GM12878 (cell line): ENCODE data around the gene CRTC2. TPM values are rescaled to one million over a fixed set of nuclear protein-coding genes. Genes with fewer than 3 reads are reported as not detected.
A peak's percentile ranks its signal among the peaks of the same experiment; 100 is the strongest.

ENCODE experiments used
- BACH1 ChIP-seq: fragments of 450-650 bp; IDR thresholded peaks from 2 replicates; pipeline ENCODE4 v1.6.1; 2017; ENCODE audit warnings: mild to moderate bottlenecking, borderline replicate concordance
- CHD1 ChIP-seq: IDR thresholded peaks from 2 replicates; pipeline ENCODE4 v1.6.1; 2012; ENCODE audit warnings: low read depth, low read length, improper control_type of control experiment
- CREM ChIP-seq: IDR thresholded peaks from 2 replicates; pipeline ENCODE4 v1.6.1; 2014; ENCODE audit warnings: antibody characterized with exemption, low read depth
- DPF2 ChIP-seq: fragments of 450-650 bp; IDR thresholded peaks from 2 replicates; pipeline ENCODE4 v1.6.1; 2017; ENCODE audit warnings: mild to moderate bottlenecking
- ETV6 ChIP-seq, 2 experiments: fragments of 450-650 bp in 1 of 2; IDR thresholded peaks in 1 of 2; conservative IDR thresholded peaks in 1 of 2; 2 replicates each; pipeline ENCODE4 v1.6.1; 2014; ENCODE audit warnings: antibody characterized with exemption in 1 of 2, borderline replicate concordance in 1 of 2, low read depth in 1 of 2, mild to moderate bottlenecking in 1 of 2, moderate library complexity in 1 of 2
- NFYB ChIP-seq: IDR thresholded peaks from 2 replicates; pipeline ENCODE4 v1.6.1; 2011; ENCODE audit warnings: low read depth, mild to moderate bottlenecking, low read length, improper control_type of control experiment, moderate library complexity; ENCODE audit not compliant: insufficient read depth
- NR2C2 ChIP-seq: IDR thresholded peaks from 2 replicates; pipeline ENCODE4 v1.6.1; 2011; ENCODE audit warnings: borderline replicate concordance, low read depth; ENCODE audit not compliant: control insufficient read depth, insufficient read length
- SIX5 ChIP-seq: IDR thresholded peaks from 2 replicates; pipeline ENCODE4 v1.6.1; 2011; ENCODE audit warnings: mild to moderate bottlenecking, low read depth, low read length, moderate library complexity; ENCODE audit not compliant: severe bottlenecking
- SUPT20H ChIP-seq: IDR thresholded peaks from 2 replicates; pipeline ENCODE4 v1.6.1; 2011; ENCODE audit warnings: low read depth, mild to moderate bottlenecking, low read length, moderate library complexity, borderline replicate concordance; ENCODE audit not compliant: control insufficient read depth
- TAF1 ChIP-seq: IDR thresholded peaks from 2 replicates; pipeline ENCODE4 v1.6.1; 2011; ENCODE audit warnings: mild to moderate bottlenecking, low read depth, low read length, borderline replicate concordance
- ZBED1 ChIP-seq: IDR thresholded peaks from 2 replicates; pipeline ENCODE4 v1.6.1; 2016; ENCODE audit warnings: borderline replicate concordance
- ZNF217 ChIP-seq: fragments of 450-650 bp; IDR thresholded peaks from 2 replicates; pipeline ENCODE4 v1.6.1; 2017; ENCODE audit warnings: antibody characterized with exemption, mild to moderate bottlenecking
- ZNF274 ChIP-seq: IDR thresholded peaks from one replicate; pipeline ENCODE4 v1.8.0; 2011; ENCODE audit not compliant: insufficient read length, insufficient read depth
- polyA plus RNA-seq, 11 experiments: library from polyadenylated mRNA; depleted of rRNA in 4 of 11; unstranded in 6 of 11; stranded (reverse) in 5 of 11; fragments of >200 nt; fragmentation: Nextera tagmentation in 4 of 11; fragmentation: Illumina TruSeq in 1 of 11; extraction: Ambion mirVana in 4 of 11; extraction: Trizol in 1 of 11; gene quantifications; 1 replicate in 1 of 11; 2 replicates in 10 of 11; pipeline versions ENCODE4 v1.2.1 to v1.2.3, GENCODE V29; 2011 to 2016; ENCODE audit warnings: inconsistent platforms in 2 of 11, missing spikeins in 2 of 11, low read depth in 1 of 11
- total RNA-seq, 4 experiments: library from RNA; depleted of rRNA in 3 of 4; stranded (reverse); fragments of >200 nt in 3 of 4; fragmentation: Illumina TruSeq in 1 of 4; extraction: Trizol in 1 of 4; gene quantifications; 2 replicates each; pipeline versions ENCODE4 v1.2.1 to v1.2.3, GENCODE V29; 2013 to 2021
- TF ChIP-seq, protein P1 (sequence below): IDR thresholded peaks from 2 replicates; pipeline ENCODE4 v1.6.1; 2011; ENCODE audit warnings: low read depth, mild to moderate bottlenecking, low read length, moderate library complexity, borderline replicate concordance; ENCODE audit errors: extremely low read depth
- TF ChIP-seq, protein P2 (sequence below): fragments of 450-650 bp; formaldehyde crosslinking; IDR thresholded peaks from 2 replicates; pipeline ENCODE4 v1.5.0; 2022; ENCODE audit warnings: mild to moderate bottlenecking, missing genetic modification characterization
- TF ChIP-seq, protein P3 (sequence below): IDR thresholded peaks from 2 replicates; pipeline ENCODE4 v1.6.1; 2012; ENCODE audit warnings: mild to moderate bottlenecking, low read depth, low read length
- TF ChIP-seq, protein P4 (sequence below): fragments of 450-650 bp; IDR thresholded peaks from 2 replicates; pipeline ENCODE4 v1.6.1; 2017; ENCODE audit warnings: mild to moderate bottlenecking, low read depth, inconsistent platforms; ENCODE audit not compliant: poor library complexity, severe bottlenecking

The CRTC2 gene
- total and polyA plus RNA-seq, 10 of the 15 experiments (the other 5 are each of a cell fraction or from before 2014, with no cell fraction given) = 5.1 to 57.9 (median 32.7) TPM

- TF ChIP-seq BACH1 (peak; percentile 84), CHD1 (no peak), ZNF274 (no peak), SIX5 (no peak), CREM (no peak; the same call in 1 of the 2 replicates), ZBED1 (peak; percentile 62; the same call in 1 of the 2 replicates), NFYB (no peak), NR2C2 (no peak), DPF2 (peak; percentile 95), ZNF217 (peak; percentile 57), ETV6 (conservative IDR thresholded peaks at IDR 0.05 in 1 of 2, IDR thresholded peaks at IDR 0.05 in 1 of 2; ENCODE audit: borderline replicate concordance in 1 of 2, low read depth in 1 of 2) (peak in 1 of 2 experiments; percentile 93; a peak in 2 of 4 replicates), SUPT20H (no peak), TAF1 (peak; percentile 29; the same call in 1 of the 2 replicates)
- TF ChIP-seq, protein P1, sequence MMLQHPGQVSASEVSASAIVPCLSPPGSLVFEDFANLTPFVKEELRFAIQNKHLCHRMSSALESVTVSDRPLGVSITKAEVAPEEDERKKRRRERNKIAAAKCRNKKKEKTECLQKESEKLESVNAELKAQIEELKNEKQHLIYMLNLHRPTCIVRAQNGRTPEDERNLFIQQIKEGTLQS = no peak
- TF ChIP-seq, protein P2, sequence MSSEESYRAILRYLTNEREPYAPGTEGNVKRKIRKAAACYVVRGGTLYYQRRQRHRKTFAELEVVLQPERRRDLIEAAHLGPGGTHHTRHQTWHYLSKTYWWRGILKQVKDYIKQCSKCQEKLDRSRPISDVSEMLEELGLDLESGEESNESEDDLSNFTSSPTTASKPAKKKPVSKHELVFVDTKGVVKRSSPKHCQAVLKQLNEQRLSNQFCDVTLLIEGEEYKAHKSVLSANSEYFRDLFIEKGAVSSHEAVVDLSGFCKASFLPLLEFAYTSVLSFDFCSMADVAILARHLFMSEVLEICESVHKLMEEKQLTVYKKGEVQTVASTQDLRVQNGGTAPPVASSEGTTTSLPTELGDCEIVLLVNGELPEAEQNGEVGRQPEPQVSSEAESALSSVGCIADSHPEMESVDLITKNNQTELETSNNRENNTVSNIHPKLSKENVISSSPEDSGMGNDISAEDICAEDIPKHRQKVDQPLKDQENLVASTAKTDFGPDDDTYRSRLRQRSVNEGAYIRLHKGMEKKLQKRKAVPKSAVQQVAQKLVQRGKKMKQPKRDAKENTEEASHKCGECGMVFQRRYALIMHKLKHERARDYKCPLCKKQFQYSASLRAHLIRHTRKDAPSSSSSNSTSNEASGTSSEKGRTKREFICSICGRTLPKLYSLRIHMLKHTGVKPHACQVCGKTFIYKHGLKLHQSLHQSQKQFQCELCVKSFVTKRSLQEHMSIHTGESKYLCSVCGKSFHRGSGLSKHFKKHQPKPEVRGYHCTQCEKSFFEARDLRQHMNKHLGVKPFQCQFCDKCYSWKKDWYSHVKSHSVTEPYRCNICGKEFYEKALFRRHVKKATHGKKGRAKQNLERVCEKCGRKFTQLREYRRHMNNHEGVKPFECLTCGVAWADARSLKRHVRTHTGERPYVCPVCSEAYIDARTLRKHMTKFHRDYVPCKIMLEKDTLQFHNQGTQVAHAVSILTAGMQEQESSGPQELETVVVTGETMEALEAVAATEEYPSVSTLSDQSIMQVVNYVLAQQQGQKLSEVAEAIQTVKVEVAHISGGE (CRISPR knock-in tag) = peak; percentile 26; the same call in 1 of the 2 replicates
- TF ChIP-seq, protein P3, sequence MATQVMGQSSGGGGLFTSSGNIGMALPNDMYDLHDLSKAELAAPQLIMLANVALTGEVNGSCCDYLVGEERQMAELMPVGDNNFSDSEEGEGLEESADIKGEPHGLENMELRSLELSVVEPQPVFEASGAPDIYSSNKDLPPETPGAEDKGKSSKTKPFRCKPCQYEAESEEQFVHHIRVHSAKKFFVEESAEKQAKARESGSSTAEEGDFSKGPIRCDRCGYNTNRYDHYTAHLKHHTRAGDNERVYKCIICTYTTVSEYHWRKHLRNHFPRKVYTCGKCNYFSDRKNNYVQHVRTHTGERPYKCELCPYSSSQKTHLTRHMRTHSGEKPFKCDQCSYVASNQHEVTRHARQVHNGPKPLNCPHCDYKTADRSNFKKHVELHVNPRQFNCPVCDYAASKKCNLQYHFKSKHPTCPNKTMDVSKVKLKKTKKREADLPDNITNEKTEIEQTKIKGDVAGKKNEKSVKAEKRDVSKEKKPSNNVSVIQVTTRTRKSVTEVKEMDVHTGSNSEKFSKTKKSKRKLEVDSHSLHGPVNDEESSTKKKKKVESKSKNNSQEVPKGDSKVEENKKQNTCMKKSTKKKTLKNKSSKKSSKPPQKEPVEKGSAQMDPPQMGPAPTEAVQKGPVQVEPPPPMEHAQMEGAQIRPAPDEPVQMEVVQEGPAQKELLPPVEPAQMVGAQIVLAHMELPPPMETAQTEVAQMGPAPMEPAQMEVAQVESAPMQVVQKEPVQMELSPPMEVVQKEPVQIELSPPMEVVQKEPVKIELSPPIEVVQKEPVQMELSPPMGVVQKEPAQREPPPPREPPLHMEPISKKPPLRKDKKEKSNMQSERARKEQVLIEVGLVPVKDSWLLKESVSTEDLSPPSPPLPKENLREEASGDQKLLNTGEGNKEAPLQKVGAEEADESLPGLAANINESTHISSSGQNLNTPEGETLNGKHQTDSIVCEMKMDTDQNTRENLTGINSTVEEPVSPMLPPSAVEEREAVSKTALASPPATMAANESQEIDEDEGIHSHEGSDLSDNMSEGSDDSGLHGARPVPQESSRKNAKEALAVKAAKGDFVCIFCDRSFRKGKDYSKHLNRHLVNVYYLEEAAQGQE = 0 out of 2 replicates have a peak, but pooled peaks have one; percentile 35
- TF ChIP-seq, protein P4, sequence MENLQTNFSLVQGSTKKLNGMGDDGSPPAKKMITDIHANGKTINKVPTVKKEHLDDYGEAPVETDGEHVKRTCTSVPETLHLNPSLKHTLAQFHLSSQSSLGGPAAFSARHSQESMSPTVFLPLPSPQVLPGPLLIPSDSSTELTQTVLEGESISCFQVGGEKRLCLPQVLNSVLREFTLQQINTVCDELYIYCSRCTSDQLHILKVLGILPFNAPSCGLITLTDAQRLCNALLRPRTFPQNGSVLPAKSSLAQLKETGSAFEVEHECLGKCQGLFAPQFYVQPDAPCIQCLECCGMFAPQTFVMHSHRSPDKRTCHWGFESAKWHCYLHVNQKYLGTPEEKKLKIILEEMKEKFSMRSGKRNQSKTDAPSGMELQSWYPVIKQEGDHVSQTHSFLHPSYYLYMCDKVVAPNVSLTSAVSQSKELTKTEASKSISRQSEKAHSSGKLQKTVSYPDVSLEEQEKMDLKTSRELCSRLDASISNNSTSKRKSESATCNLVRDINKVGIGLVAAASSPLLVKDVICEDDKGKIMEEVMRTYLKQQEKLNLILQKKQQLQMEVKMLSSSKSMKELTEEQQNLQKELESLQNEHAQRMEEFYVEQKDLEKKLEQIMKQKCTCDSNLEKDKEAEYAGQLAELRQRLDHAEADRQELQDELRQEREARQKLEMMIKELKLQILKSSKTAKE = no peak
Measured at GRCh38 chr1:153945795-153946621, 12.4 kb downstream of the CRTC2 start (continued).
